GM12878 (cell line): ENCODE data around the gene ZNF425. TPM values are rescaled to one million over a fixed set of nuclear protein-coding genes. Genes with fewer than 3 reads are reported as not detected.
A peak's percentile ranks its signal among the peaks of the same experiment; 100 is the strongest.

Source experiments
- ASH2L ChIP-seq: fragments of 300-600, 200-600 bp; sonication (generic); IDR thresholded peaks from 2 replicates; pipeline ENCODE4 v1.6.1; 2017; ENCODE audit warnings: low read depth, mild to moderate bottlenecking, borderline replicate concordance
- ATF2 ChIP-seq: IDR thresholded peaks from 2 replicates; pipeline ENCODE4 v1.6.1; 2012; ENCODE audit warnings: low read length, inconsistent platforms
- CHD4 ChIP-seq: fragments of 200-600 bp; sonication (generic); IDR thresholded peaks from 2 replicates; pipeline ENCODE4 v1.6.1; 2016; ENCODE audit warnings: mild to moderate bottlenecking
- ESRRA ChIP-seq: IDR thresholded peaks from 2 replicates; pipeline ENCODE4 v1.6.1; 2012; ENCODE audit warnings: mild to moderate bottlenecking, low read length, improper control_type of control experiment
- HDAC6 ChIP-seq: fragments of 200-600 bp; sonication (generic); IDR thresholded peaks from one replicate; pipeline ENCODE4 v1.8.0; 2017; ENCODE audit warnings: antibody characterized with exemption; ENCODE audit not compliant: unreplicated experiment
- KLF5 ChIP-seq: fragments of 450-650 bp; IDR thresholded peaks from 2 replicates; pipeline ENCODE4 v1.6.1; 2014; ENCODE audit warnings: mild to moderate bottlenecking; ENCODE audit not compliant: partially characterized antibody
- NFXL1 ChIP-seq: fragments of 450-650 bp; IDR thresholded peaks from 2 replicates; pipeline ENCODE4 v1.6.1; 2017; ENCODE audit warnings: antibody characterized with exemption, mild to moderate bottlenecking, borderline replicate concordance
- NR2C2 ChIP-seq: IDR thresholded peaks from 2 replicates; pipeline ENCODE4 v1.6.1; 2011; ENCODE audit warnings: borderline replicate concordance, low read depth; ENCODE audit not compliant: control insufficient read depth, insufficient read length
- RELA ChIP-seq: fragments of 450-650 bp; IDR thresholded peaks from 2 replicates; pipeline ENCODE4 v1.8.0; 2014; ENCODE audit warnings: borderline replicate concordance; ENCODE audit not compliant: partially characterized antibody
- RFX5 ChIP-seq: IDR thresholded peaks from 2 replicates; pipeline ENCODE4 v1.6.1; 2011; ENCODE audit warnings: low read depth, low read length, improper control_type of control experiment
- SREBF2 ChIP-seq: IDR thresholded peaks from 2 replicates; pipeline ENCODE4 v1.6.1; 2012; ENCODE audit warnings: mild to moderate bottlenecking, low read length
- SUZ12 ChIP-seq: fragments of 200-600 bp; sonication (generic); IDR thresholded peaks from one replicate; pipeline ENCODE4 v1.6.1; 2018; ENCODE audit warnings: antibody characterized with exemption, mild to moderate bottlenecking; ENCODE audit not compliant: unreplicated experiment
- ZBTB11 ChIP-seq: fragments of 450-650 bp; formaldehyde crosslinking; IDR thresholded peaks from 2 replicates; pipeline ENCODE4 v1.5.0; 2022; ENCODE audit warnings: mild to moderate bottlenecking, missing genetic modification characterization
- ZNF24 ChIP-seq: fragments of 450-650 bp; IDR thresholded peaks from 2 replicates; pipeline ENCODE4 v1.6.1; 2017; ENCODE audit warnings: antibody characterized with exemption, mild to moderate bottlenecking
- ZNF622 ChIP-seq: fragments of 450-650 bp; IDR thresholded peaks from 2 replicates; pipeline ENCODE4 v1.6.1; 2017; ENCODE audit warnings: mild to moderate bottlenecking, inconsistent platforms
- ZNF687 ChIP-seq: fragments of 450-650 bp; IDR thresholded peaks from 2 replicates; pipeline ENCODE4 v1.6.1; 2017; ENCODE audit warnings: mild to moderate bottlenecking, moderate library complexity
- ZSCAN29 ChIP-seq: fragments of 450-650 bp; IDR thresholded peaks from 2 replicates; pipeline ENCODE4 v1.6.1; 2017; ENCODE audit warnings: mild to moderate bottlenecking, moderate library complexity
- polyA plus RNA-seq, 11 experiments: library from polyadenylated mRNA; depleted of rRNA in 4 of 11; unstranded in 6 of 11; stranded (reverse) in 5 of 11; fragments of >200 nt; fragmentation: Nextera tagmentation in 4 of 11; fragmentation: Illumina TruSeq in 1 of 11; extraction: Ambion mirVana in 4 of 11; extraction: Trizol in 1 of 11; gene quantifications; 1 replicate in 1 of 11; 2 replicates in 10 of 11; pipeline versions ENCODE4 v1.2.1 to v1.2.3, GENCODE V29; 2011 to 2016; ENCODE audit warnings: inconsistent platforms in 2 of 11, missing spikeins in 2 of 11, low read depth in 1 of 11
- total RNA-seq, 4 experiments: library from RNA; depleted of rRNA in 3 of 4; stranded (reverse); fragments of >200 nt in 3 of 4; fragmentation: Illumina TruSeq in 1 of 4; extraction: Trizol in 1 of 4; gene quantifications; 2 replicates each; pipeline versions ENCODE4 v1.2.1 to v1.2.3, GENCODE V29; 2013 to 2021
- TF ChIP-seq, protein P1 (sequence below): fragments of 450-650 bp; formaldehyde crosslinking; IDR thresholded peaks from 2 replicates; pipeline ENCODE4 v1.4.0; 2022; ENCODE audit warnings: mild to moderate bottlenecking, moderate library complexity

ZNF425 gene
- total and polyA plus RNA-seq, 10 of the 15 experiments (the other 5 are each of a cell fraction or from before 2014, with no cell fraction given), result 0.19 to 1.8 (median 0.91) TPM

DNA sequence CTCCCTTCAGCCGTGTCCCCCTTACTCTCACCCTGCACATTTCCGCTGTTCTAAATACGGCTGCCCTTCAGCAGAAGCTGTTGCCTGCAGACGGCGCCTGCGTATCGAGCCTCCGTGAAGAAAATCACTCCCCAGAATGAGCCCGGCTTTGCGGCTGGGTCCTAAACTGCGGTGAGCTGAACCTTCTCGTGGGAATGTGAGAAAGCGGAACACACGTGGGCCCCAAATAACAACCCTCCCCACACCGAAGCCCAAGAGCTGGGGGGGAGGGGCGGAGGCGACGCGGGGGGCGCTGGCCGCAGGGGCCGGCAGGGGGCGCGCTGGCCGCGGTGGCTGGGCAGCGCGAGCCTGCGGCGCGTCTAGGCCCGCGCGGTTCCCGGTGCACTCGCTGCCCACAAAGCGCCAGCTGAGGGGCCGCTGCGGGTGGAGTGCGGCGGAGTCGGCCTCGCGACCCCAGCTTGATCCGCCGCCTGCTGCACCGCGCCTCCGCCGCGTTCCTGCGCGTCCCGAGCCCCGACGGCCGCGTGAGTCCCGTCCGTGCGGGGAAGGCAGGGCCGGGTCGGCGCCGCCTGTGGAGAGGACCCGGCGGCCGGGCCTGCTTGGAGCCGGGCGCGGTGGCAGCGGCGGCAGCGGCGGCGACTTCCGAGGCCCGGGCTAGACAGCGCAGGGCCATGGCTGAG is 21.1 kb upstream of the ZNF425 start, which contains the start of gene ZNF398 (continued):
- TF ChIP-seq, protein P1, sequence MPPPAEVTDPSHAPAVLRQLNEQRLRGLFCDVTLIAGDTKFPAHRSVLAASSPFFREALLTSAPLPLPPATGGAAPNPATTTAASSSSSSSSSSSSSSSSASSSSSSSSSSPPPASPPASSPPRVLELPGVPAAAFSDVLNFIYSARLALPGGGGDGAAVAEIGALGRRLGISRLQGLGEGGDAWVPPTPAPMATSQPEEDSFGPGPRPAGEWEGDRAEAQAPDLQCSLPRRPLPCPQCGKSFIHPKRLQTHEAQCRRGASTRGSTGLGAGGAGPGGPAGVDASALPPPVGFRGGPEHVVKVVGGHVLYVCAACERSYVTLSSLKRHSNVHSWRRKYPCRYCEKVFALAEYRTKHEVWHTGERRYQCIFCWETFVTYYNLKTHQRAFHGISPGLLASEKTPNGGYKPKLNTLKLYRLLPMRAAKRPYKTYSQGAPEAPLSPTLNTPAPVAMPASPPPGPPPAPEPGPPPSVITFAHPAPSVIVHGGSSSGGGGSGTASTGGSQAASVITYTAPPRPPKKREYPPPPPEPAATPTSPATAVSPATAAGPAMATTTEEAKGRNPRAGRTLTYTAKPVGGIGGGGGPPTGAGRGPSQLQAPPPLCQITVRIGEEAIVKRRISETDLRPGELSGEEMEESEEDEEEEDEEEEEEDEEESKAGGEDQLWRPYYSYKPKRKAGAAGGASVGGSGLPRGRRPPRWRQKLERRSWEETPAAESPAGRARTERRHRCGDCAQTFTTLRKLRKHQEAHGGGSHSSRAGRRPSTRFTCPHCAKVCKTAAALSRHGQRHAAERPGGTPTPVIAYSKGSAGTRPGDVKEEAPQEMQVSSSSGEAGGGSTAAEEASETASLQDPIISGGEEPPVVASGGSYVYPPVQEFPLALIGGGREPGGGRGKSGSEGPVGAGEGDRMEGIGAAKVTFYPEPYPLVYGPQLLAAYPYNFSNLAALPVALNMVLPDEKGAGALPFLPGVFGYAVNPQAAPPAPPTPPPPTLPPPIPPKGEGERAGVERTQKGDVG (CRISPR knock-in tag), result no peak
- TF ChIP-seq KLF5, result no peak
- no peak for TF ChIP-seq CHD4
- TF ChIP-seq RFX5, result no peak
- no peak for TF ChIP-seq ESRRA
- no peak for TF ChIP-seq ZNF622
- 0 out of 2 replicates have a peak, but pooled peaks have one; percentile 26 for TF ChIP-seq ZNF24
- TF ChIP-seq ZBTB11 (CRISPR knock-in tag), result peak; percentile 25; the same call in 1 of the 2 replicates
- no peak for TF ChIP-seq HDAC6
- no peak for TF ChIP-seq NR2C2
- TF ChIP-seq ASH2L, result peak; percentile 79; the same call in 1 of the 2 replicates
- peak; percentile 65 for TF ChIP-seq ZSCAN29
- no peak for TF ChIP-seq SUZ12
- peak; percentile 16 for TF ChIP-seq RELA
- TF ChIP-seq ZNF687, result peak; percentile 83
- no peak for TF ChIP-seq SREBF2
- TF ChIP-seq ATF2, result no peak; the same call in 1 of the 2 replicates
- no peak; the same call in 1 of the 2 replicates for TF ChIP-seq NFXL1
